Measurements from ENCODE around the gene CARNS1.

DNA sequence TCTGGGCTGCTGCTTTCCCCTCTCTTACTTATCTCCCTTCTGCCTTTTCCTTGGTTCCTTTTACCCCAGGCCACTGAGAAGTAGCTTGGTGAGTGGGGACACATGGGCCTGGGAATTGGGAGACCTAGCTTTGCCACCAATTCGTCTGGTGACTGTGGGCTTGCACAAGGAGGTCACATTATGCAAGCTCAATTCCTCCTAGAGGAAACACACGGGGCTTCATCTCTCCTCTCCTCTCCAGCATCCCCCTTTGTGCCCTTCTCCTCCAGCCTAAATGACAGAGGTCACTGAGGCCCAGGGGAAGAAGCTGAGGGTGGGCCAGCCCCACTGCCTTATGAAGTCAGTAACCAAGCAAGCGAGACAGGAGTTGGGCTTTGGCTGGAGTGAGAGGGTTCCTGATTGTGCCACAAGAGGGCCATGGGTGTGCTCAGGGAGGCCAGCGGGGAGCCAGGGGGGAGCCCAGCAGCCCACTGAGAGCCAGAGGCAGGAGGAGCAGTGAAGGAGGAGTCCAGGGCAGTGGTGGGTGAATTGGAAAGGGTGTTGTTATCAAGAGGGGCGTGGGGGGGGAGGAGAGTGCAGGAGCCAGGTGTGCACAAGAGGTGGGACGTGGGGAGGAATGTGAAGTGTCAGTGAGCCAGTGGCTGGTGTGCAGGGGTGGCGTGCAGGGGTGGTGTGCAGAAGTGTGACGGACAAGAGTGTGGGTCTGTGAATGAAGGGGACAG is 44.1 kb upstream of the CARNS1 start:
- TF ChIP-seq, protein P1, sequence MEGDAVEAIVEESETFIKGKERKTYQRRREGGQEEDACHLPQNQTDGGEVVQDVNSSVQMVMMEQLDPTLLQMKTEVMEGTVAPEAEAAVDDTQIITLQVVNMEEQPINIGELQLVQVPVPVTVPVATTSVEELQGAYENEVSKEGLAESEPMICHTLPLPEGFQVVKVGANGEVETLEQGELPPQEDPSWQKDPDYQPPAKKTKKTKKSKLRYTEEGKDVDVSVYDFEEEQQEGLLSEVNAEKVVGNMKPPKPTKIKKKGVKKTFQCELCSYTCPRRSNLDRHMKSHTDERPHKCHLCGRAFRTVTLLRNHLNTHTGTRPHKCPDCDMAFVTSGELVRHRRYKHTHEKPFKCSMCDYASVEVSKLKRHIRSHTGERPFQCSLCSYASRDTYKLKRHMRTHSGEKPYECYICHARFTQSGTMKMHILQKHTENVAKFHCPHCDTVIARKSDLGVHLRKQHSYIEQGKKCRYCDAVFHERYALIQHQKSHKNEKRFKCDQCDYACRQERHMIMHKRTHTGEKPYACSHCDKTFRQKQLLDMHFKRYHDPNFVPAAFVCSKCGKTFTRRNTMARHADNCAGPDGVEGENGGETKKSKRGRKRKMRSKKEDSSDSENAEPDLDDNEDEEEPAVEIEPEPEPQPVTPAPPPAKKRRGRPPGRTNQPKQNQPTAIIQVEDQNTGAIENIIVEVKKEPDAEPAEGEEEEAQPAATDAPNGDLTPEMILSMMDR (IDR thresholded peaks at IDR 0.05; ENCODE audit: low read depth, low read length, missing input control), result peak; percentile 44
- TF ChIP-seq SP1 (IDR thresholded peaks at IDR 0.05) (no peak), YY1 (IDR thresholded peaks at IDR 0.05) (no peak), RAD21 (IDR thresholded peaks at IDR 0.05) (peak in 1 of 2 donors; percentile 57), RXRA (IDR thresholded peaks at IDR 0.05) (no peak), TAF1 (conservative IDR thresholded peaks at IDR 0.05) (no peak), GABPA (IDR thresholded peaks at IDR 0.05 in 1 of 2, conservative IDR thresholded peaks at IDR 0.05 in 1 of 2) (no peak), JUND (IDR thresholded peaks at IDR 0.05) (no peak), EGR1 (IDR thresholded peaks at IDR 0.05; ENCODE audit: low read depth in 2 of 2) (no peak), FOXA2 (IDR thresholded peaks at IDR 0.05) (no peak)
- TF ChIP-seq, protein P2, sequence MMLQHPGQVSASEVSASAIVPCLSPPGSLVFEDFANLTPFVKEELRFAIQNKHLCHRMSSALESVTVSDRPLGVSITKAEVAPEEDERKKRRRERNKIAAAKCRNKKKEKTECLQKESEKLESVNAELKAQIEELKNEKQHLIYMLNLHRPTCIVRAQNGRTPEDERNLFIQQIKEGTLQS (IDR thresholded peaks at IDR 0.05), result no peak
- TF ChIP-seq, protein P3, sequence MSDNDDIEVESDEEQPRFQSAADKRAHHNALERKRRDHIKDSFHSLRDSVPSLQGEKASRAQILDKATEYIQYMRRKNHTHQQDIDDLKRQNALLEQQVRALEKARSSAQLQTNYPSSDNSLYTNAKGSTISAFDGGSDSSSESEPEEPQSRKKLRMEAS (IDR thresholded peaks at IDR 0.05), result no peak
- TF ChIP-seq, protein P4, sequence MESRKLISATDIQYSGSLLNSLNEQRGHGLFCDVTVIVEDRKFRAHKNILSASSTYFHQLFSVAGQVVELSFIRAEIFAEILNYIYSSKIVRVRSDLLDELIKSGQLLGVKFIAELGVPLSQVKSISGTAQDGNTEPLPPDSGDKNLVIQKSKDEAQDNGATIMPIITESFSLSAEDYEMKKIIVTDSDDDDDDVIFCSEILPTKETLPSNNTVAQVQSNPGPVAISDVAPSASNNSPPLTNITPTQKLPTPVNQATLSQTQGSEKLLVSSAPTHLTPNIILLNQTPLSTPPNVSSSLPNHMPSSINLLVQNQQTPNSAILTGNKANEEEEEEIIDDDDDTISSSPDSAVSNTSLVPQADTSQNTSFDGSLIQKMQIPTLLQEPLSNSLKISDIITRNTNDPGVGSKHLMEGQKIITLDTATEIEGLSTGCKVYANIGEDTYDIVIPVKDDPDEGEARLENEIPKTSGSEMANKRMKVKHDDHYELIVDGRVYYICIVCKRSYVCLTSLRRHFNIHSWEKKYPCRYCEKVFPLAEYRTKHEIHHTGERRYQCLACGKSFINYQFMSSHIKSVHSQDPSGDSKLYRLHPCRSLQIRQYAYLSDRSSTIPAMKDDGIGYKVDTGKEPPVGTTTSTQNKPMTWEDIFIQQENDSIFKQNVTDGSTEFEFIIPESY (IDR thresholded peaks at IDR 0.05), result no peak

All from liver (tissue), 3 donors.